ENCODE data around the gene AZIN2. TPM values are rescaled to one million over a fixed set of nuclear protein-coding genes. Genes with fewer than 3 reads are reported as not detected.

The AZIN2 gene
- total and polyA plus RNA-seq, 9 of the 15 experiments (the other 6 are each of a cell fraction or from before 2014, with no cell fraction given), result 0.06 to 0.91 (median 0.42) TPM; not detected in 2

DNA sequence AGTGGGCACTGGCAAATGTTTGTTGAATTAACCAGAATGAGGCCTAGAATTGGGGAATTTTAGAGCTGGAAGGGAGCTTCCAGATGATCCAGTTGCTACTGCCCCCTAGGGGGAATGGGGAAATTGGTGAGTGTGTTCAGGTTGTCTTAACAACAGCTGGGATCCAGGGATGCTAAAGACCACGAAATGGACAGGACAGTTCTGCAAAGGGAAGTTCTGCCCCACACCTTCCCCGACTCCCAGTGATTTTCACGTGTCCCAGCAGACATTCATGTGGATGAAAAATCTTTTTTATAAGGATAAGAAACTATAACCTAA lies 67.0 kb downstream of the AZIN2 start:
- peak; percentile 70 for FAIRE-seq
- Histone ChIP-seq H3K9ac (ENCODE audit: insufficient read depth in 1 of 2, low read depth in 2 of 2, low read length in 2 of 2) (no peak overlapping the region), H3K36me3 (ENCODE audit: control insufficient read depth, insufficient read depth, low read length) (no peaks in the 10 kb centered on the region), H3K79me2 (ENCODE audit: control insufficient read depth, insufficient read depth, low read length) (no peaks in the 10 kb centered on the region), H3K27ac (ENCODE audit: extremely low read depth, low read depth, low read length) (no peak overlapping the region), H3K4me1 (replicated peaks in 1 of 2; ENCODE audit: control insufficient read depth in 2 of 2, insufficient read depth in 2 of 2, low read length in 2 of 2) (peaks cover 5 to 9% of the 10 kb centered on the region in 2 experiments), H3K27me3 (ENCODE audit: control insufficient read depth in 2 of 2, insufficient read depth in 2 of 2, low read length in 2 of 2) (peaks cover 6 to 18% of the 10 kb centered on the region in 2 experiments; a peak in 4 of 5 replicates), H3K9me1 (ENCODE audit: control insufficient read depth, insufficient read depth, low read length) (no peaks in the 10 kb centered on the region), H2AFZ (ENCODE audit: low read depth, low read length) (no peak overlapping the region), H3K4me2 (ENCODE audit: insufficient read depth, low read length) (no peak overlapping the region), H3K9me3 (replicated peaks; ENCODE audit: control insufficient read depth, insufficient read depth, low read depth, low read length) (no peaks in the 10 kb centered on the region), H4K20me1 (replicated peaks; ENCODE audit: control insufficient read depth, insufficient read depth, low read length) (no peaks in the 10 kb centered on the region), H3K4me3 (no peak overlapping the region)
- intact Hi-C loops (cut with micrococcal nuclease) (no loop called here), in situ Hi-C loops (cut with MboI) (no loop called here)
- BruUV-seq (replicated peaks), result no TSS peak
- ChIA-PET CTCF (ENCODE audit: low intra/inter-chr PET ratio) (interaction anchor here (1.8 kb wide), 1 partner anchor 53 kb away, joined by 4 read pairs; no protein-coding TSS in a partner anchor), POLR2A (interaction anchor here (0.6 to 0.7 kb wide), 2 partner anchors 13 to 423 kb away, joined by 3 read pairs; no protein-coding TSS in a partner anchor)
- ATAC-seq, result peak; percentile 60
- peak; percentile 46 to 61 (median 56) for DNase-seq (ENCODE audit: extremely low read depth in 1 of 4, low spot score in 3 of 4)
- no peak for TF ChIP-seq CCAR2 (IDR thresholded peaks at IDR 0.05; ENCODE audit: low read depth, low read length)
- TF ChIP-seq, protein P1, sequence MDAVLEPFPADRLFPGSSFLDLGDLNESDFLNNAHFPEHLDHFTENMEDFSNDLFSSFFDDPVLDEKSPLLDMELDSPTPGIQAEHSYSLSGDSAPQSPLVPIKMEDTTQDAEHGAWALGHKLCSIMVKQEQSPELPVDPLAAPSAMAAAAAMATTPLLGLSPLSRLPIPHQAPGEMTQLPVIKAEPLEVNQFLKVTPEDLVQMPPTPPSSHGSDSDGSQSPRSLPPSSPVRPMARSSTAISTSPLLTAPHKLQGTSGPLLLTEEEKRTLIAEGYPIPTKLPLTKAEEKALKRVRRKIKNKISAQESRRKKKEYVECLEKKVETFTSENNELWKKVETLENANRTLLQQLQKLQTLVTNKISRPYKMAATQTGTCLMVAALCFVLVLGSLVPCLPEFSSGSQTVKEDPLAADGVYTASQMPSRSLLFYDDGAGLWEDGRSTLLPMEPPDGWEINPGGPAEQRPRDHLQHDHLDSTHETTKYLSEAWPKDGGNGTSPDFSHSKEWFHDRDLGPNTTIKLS (IDR thresholded peaks at IDR 0.05; ENCODE audit: borderline replicate concordance, low read depth), result no peak
- TF ChIP-seq RFX1 (IDR thresholded peaks at IDR 0.05), result peak; percentile 66
- TF ChIP-seq TCF15 (CRISPR knock-in tag; IDR thresholded peaks at IDR 0.05), result no peak
- no peak for TF ChIP-seq ZNF507 (tag; conservative IDR thresholded peaks at IDR 0.05)
- peak; percentile 75 for TF ChIP-seq CTCFL (IDR thresholded peaks at IDR 0.05; ENCODE audit: borderline replicate concordance, insufficient read depth, low read depth, low read length, poor library complexity, severe bottlenecking)
- peak; percentile 64 to 76 (median 75) for TF ChIP-seq CTCF (IDR thresholded peaks at IDR 0.05 in 2 of 3, conservative IDR thresholded peaks at IDR 0.05 in 1 of 3; ENCODE audit: insufficient read depth in 2 of 3, low read depth in 1 of 3, low read length in 3 of 3)
- no peak for TF ChIP-seq THRAP3 (IDR thresholded peaks at IDR 0.05; ENCODE audit: borderline replicate concordance)
- peak in 1 of 2 experiments; percentile 59; a peak in 2 of 4 replicates for TF ChIP-seq RAD21 (CRISPR knock-in tag; conservative IDR thresholded peaks at IDR 0.05 in 1 of 2, IDR thresholded peaks at IDR 0.05 in 1 of 2)
- peak in 1 of 2 experiments; percentile 71; a peak in 1 of 4 replicates for TF ChIP-seq RCOR1 (IDR thresholded peaks at IDR 0.05; ENCODE audit: borderline replicate concordance in 1 of 2, low read depth in 2 of 2, low read length in 2 of 2)
- 0 out of 2 replicates have a peak, but pooled peaks have one; percentile 17 for TF ChIP-seq TEAD4 (IDR thresholded peaks at IDR 0.05; ENCODE audit: low read length)
- no peak for TF ChIP-seq TEAD4 (CRISPR knock-in tag; IDR thresholded peaks at IDR 0.05; ENCODE audit: borderline replicate concordance)
- TF ChIP-seq CTBP1 (IDR thresholded peaks at IDR 0.05; ENCODE audit: borderline replicate concordance), result peak; percentile 73; the same call in 1 of the 2 replicates
- 2% methylated on average over 3 of the region's 3 CpGs for WGBS (ENCODE audit: insufficient coverage, low coverage, missing lambda C conversion rate)

Data from K562 (cell line).